Urothelium cell line (cell line): ENCODE measurements around the gene RERE.
A peak's percentile ranks its signal among the peaks of the same experiment; 100 is the strongest.
"Not testable (repeated sequence)": the region's sequence is repeated elsewhere in the genome, so short reads cannot be mapped to it uniquely, and the experiment has no call there.

Experiments
- DNase-seq: peaks from one replicate; pipeline ENCODE4 v3.0.0; 2011; ENCODE audit warnings: low spot score, mixed read lengths
- FAIRE-seq: peaks from 2 replicates; lab custom pipeline; 2011; peaks lifted over from hg19 to GRCh38; lab: Jason Lieb, UNC

Gene RERE

GRCh38 chr1:8844501-8845006 lies 27.1 kb upstream of the RERE start:
- DNase-seq (no peak), FAIRE-seq (no peak)

GRCh38 chr1:8841395-8841794 lies 24.0 kb upstream of the RERE start:
- DNase-seq (no peak), FAIRE-seq (no peak)

DNA sequence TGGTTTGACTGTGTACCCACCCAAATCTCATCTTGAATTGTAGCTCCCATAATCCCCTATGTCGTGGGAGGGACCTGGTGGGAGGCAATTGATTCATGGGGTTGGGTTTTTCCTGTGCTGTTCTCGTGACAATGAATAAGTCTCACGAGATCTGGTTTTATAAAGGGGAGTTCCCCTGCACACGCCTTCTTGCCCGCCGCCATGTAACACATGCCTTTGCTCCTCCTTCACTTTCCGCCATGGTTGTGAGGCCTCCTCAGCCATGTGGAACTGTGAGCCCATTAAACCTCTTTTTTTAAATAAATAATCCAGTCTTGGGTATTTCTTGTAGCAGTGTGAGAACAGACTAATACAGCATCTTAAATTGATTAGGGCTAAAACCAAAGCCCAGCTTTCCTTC lies 22.6 kb upstream of the RERE start:
- no peak for DNase-seq
- FAIRE-seq, result no peak

- DNase-seq (no peak), FAIRE-seq (no peak)
Measured at GRCh38 chr1:8835941-8836643, 18.7 kb upstream of the RERE start.

GRCh38 chr1:8831340-8831739 lies 13.9 kb upstream of the RERE start:
- no peak for FAIRE-seq
- DNase-seq, result no peak

- not testable (repeated sequence) for DNase-seq, FAIRE-seq
Measured at GRCh38 chr1:8830732-8831131, 13.3 kb upstream of the RERE start.

DNA sequence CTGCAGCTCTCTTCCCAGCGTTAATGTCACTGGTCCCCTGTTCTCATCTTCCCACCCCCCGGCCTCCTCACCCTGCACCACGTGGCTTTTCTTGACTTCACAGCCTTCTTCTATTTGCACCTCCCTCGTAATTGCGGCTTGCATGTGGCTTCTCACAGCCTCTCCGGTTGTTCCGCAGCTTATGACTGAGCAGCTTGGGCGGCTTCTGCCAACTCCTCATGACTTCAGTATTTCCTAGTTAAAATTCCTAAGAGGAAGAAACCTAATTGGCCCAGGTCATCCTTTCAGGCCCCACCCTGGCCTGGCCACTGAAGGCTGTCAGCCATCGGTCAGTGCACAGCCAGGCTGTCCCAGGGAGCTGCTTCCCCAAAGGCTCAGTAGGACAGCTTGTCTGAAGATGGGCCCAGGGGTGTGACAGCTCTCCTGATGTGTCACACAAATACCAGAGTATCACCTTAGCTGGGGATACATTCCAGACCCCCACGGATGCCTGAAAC lies 8.6 kb upstream of the RERE start:
- DNase-seq (no peak), FAIRE-seq (no peak)

GRCh38 chr1:8823295-8823664 lies 5.8 kb upstream of the RERE start:
- no peak for FAIRE-seq
- no peak for DNase-seq

GRCh38 chr1:8822373-8823294 lies 5.2 kb upstream of the RERE start:
- DNase-seq (peak; percentile 74), FAIRE-seq (no peak)

- no peak for FAIRE-seq
- DNase-seq, result no peak
Measured at GRCh38 chr1:8821084-8821483, 3.6 kb upstream of the RERE start.

GRCh38 chr1:8818789-8819188 lies 1.3 kb upstream of the RERE start:
- not testable (repeated sequence) for DNase-seq, FAIRE-seq

GRCh38 chr1:8818325-8818775 lies 910 bp upstream of the RERE start:
- DNase-seq (peak; percentile 37), FAIRE-seq (no peak)

- DNase-seq (no peak), FAIRE-seq (no peak)
Measured at GRCh38 chr1:8816831-8817411, 519 bp downstream of the RERE start.

GRCh38 chr1:8816264-8816663 lies 1.2 kb downstream of the RERE start:
- no peak for FAIRE-seq
- no peak for DNase-seq

DNA sequence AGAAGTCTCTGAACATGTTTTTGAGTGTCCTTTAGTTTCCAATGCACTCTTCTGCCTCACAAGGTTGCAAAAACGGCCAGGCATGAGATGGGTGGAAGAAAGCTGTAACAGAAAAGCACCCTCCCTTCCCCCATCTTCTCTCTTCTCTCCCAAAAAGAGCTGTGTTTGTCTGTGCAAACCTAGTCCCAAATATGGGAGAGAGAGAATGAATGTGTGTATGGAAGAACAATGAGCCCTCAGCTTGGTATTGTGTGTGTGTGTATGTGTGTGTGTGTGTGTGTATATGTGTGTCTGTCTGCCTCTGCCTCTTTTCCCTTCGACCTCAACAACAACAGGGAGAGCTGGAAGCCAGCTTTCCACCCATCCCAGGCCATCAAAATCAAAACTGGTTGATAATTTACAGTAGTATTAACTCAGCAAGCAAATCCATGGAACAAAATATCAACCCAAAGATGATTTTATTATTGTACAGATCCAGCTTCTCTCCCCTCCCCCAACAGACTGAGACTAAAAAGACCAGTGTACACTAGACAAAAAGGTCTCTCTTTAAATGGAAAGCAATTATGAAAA lies 1.8 kb downstream of the RERE start:
- DNase-seq (no peak), FAIRE-seq (no peak)

- FAIRE-seq (no peak), DNase-seq (no peak)
Measured at GRCh38 chr1:8814865-8815264, 2.6 kb downstream of the RERE start.

GRCh38 chr1:8813991-8814390 lies 3.4 kb downstream of the RERE start:
- DNase-seq, result no peak
- FAIRE-seq, result no peak

DNA sequence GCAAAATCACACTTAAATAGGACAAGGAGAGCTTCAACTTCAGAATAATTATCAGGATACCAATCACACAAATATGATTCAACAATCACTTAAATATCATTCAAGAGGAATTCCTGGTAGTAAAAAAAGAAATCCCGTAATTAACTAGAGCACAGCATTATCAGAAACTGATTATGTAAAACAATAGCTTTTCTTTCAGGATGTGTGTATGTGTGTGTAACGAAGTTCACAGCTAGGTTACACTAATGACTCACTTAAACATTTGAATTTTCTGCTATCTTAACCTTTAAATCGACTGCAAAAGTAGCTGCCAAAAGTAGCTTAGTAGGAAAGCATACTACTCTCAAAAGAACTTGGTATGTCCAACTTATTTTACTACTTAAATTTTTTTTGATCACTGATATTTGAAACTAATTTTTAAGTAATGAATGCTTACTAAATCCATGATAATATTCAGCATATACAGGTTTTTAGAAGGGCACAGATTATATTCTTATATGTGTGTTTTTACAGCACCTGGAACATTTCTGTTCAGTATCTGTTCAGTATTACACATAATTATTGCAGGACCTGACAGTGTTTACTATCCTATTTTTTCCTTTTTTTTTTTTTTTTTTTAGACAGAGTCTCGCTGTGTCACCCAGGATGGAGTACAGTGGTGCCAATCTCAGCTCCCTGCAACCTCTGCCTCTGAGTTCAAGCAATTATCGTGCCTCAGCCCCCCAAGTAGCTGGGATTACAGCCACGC lies 4.2 kb downstream of the RERE start:
- DNase-seq (no peak), FAIRE-seq (no peak)

DNA sequence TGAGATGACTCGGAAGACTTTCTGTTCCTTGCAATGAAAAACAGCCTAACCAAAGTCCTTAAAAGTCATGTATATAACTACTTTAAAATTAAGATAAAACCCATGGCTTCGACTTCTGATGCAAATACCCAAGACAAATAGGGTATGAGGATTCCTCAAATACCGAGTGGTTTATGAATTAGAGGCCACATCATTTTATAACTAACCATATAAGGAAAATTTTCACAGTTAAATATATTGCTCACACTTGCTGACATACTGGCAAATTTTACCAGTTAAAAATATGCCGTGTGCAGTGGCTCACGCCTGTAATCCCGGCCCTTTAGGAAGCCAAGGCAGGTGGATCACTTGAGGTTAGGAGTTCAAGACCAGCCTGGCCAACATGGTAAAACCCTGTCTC lies 5.4 kb downstream of the RERE start:
- DNase-seq, result no peak
- FAIRE-seq, result no peak

GRCh38 chr1:8810987-8811386 lies 6.5 kb downstream of the RERE start:
- no peak for FAIRE-seq
- DNase-seq, result no peak
